GM23338 (cell line): ENCODE data around the gene ERC2. TPM values are rescaled to one million over a fixed set of nuclear protein-coding genes. Genes with fewer than 3 reads are reported as not detected.

ENCODE experiments used
- ATAC-seq: fragments of 200-7000 bp; cut with Tn5 transposase; 3 replicates; pipeline ENCODE4 v1.9.1; 2020
- DNase-seq: peaks from one replicate; pipeline ENCODE4 v3.0.0-alpha.2; 2015; ENCODE audit warnings: low spot score
- H2AFZ ChIP-seq: fragments of 200-600 bp; sonication (generic); 2 replicates; pipeline ENCODE4 v1.8.0; 2016; ENCODE audit warnings: antibody characterized with exemption, mild to moderate bottlenecking, moderate library complexity
- H3F3A ChIP-seq: fragments of 200-600 bp; sonication (generic); replicated peaks from 2 replicates; pipeline ENCODE4 v1.8.0; 2017; ENCODE audit warnings: antibody characterized with exemption, mixed run types, low read depth
- H3K27ac ChIP-seq: fragments of 200-600 bp; sonication (generic); 2 replicates; pipeline ENCODE4 v1.6.1; 2016; ENCODE audit warnings: low read depth
- H3K27me3 ChIP-seq: fragments of 200-600 bp; sonication (generic); 2 replicates; pipeline ENCODE4 v1.8.0; 2016; ENCODE audit warnings: mild to moderate bottlenecking, mixed run types, moderate library complexity; ENCODE audit not compliant: insufficient read depth
- H3K36me3 ChIP-seq: fragments of 200-600 bp; sonication (generic); 2 replicates; pipeline ENCODE4 v1.8.0; 2016; ENCODE audit warnings: mild to moderate bottlenecking; ENCODE audit not compliant: insufficient read depth
- H3K4me1 ChIP-seq: fragments of 200-600 bp; sonication (generic); 2 replicates; pipeline ENCODE4 v1.8.0; 2016; ENCODE audit warnings: mild to moderate bottlenecking, moderate library complexity; ENCODE audit not compliant: insufficient read depth
- H3K4me2 ChIP-seq: fragments of 200-600 bp; sonication (generic); 2 replicates; pipeline ENCODE4 v1.7.1; 2017; ENCODE audit warnings: mixed run types
- H3K4me3 ChIP-seq: fragments of 200-600 bp; sonication (generic); 2 replicates; pipeline ENCODE4 v1.6.1; 2016; ENCODE audit warnings: mixed run types
- H3K79me2 ChIP-seq: fragments of 200-600 bp; sonication (generic); replicated peaks from 2 replicates; pipeline ENCODE4 v1.8.0; 2017; ENCODE audit warnings: mild to moderate bottlenecking; ENCODE audit not compliant: insufficient read depth
- H3K9me2 ChIP-seq: fragments of 200-600 bp; sonication (generic); 2 replicates; pipeline ENCODE4 v1.8.0; 2017; ENCODE audit not compliant: insufficient read depth
- H4K20me1 ChIP-seq: fragments of 200-600 bp; sonication (generic); replicated peaks from 2 replicates; pipeline ENCODE4 v1.8.0; 2017; ENCODE audit warnings: mild to moderate bottlenecking; ENCODE audit not compliant: insufficient read depth
- H3K27ac Mint-ChIP-seq: 2 replicates; pipeline ENCODE4 v1.8.0; 2020; ENCODE audit warnings: inconsistent platforms, mild to moderate bottlenecking, moderate library complexity, mixed read lengths
- H3K27me3 Mint-ChIP-seq: 3 replicates; pipeline ENCODE4 v1.8.0; 2022; ENCODE audit warnings: low read depth, mild to moderate bottlenecking, moderate library complexity, mixed read lengths, inconsistent platforms; ENCODE audit not compliant: insufficient read depth, poor library complexity
- H3K36me3 Mint-ChIP-seq: 3 replicates; pipeline ENCODE4 v1.8.0; 2021; ENCODE audit warnings: low read depth, mild to moderate bottlenecking, inconsistent platforms, moderate library complexity, mixed read lengths
- H3K4me1 Mint-ChIP-seq: 3 replicates; pipeline ENCODE4 v1.8.0; 2020; ENCODE audit warnings: mild to moderate bottlenecking, inconsistent platforms, mixed read lengths
- H3K4me3 Mint-ChIP-seq: 3 replicates; pipeline ENCODE4 v1.8.0; 2021; ENCODE audit warnings: moderate library complexity, mild to moderate bottlenecking, inconsistent platforms, mixed read lengths
- H3K9me3 Mint-ChIP-seq: 3 replicates; pipeline ENCODE4 v1.8.0; 2020; ENCODE audit warnings: moderate library complexity, mild to moderate bottlenecking, inconsistent platforms, mixed read lengths
- CREB1 ChIP-seq: fragments of 250-450 bp; sonication (Bioruptor Pico); IDR thresholded peaks from 2 replicates; pipeline ENCODE4 v1.5.0; 2020; ENCODE audit warnings: low read depth, mild to moderate bottlenecking, moderate library complexity
- CTCF ChIP-seq, 2 experiments: fragments of 200-600 bp in 1 of 2; sonication (generic) in 1 of 2; conservative IDR thresholded peaks; 2 replicates each; pipeline versions ENCODE4 v1.5.1 to v1.6.1; 2016 to 2017; ENCODE audit warnings: antibody characterized with exemption in 2 of 2, low read depth in 2 of 2, mild to moderate bottlenecking in 2 of 2, moderate library complexity in 1 of 2
- EZH2 ChIP-seq: fragments of 200-600 bp; sonication (generic); IDR thresholded peaks from one replicate; pipeline ENCODE4 v1.8.0; 2017; ENCODE audit warnings: antibody characterized with exemption, mild to moderate bottlenecking, low read depth; ENCODE audit not compliant: unreplicated experiment
- EZH2phosphoT487 ChIP-seq: fragments of 200-600 bp; sonication (generic); IDR thresholded peaks from one replicate; pipeline ENCODE4 v1.8.1; 2018; ENCODE audit warnings: antibody characterized with exemption; ENCODE audit not compliant: unreplicated experiment
- JUNB ChIP-seq: IDR thresholded peaks from one replicate; pipeline ENCODE4 v1.6.1; 2016; ENCODE audit warnings: antibody characterized with exemption; ENCODE audit not compliant: unreplicated experiment
- NANOG ChIP-seq: IDR thresholded peaks from 2 replicates; pipeline ENCODE4 v1.6.1; 2016; ENCODE audit warnings: antibody characterized with exemption, borderline replicate concordance
- POLR2AphosphoS5 ChIP-seq: IDR thresholded peaks from 2 replicates; pipeline ENCODE4 v1.6.1; 2016; ENCODE audit warnings: antibody characterized with exemption, low read depth
- REST ChIP-seq: IDR thresholded peaks from one replicate; pipeline ENCODE4 v1.6.1; 2018; ENCODE audit warnings: antibody characterized with exemption; ENCODE audit not compliant: unreplicated experiment
- STAT1 ChIP-seq: IDR thresholded peaks from one replicate; pipeline ENCODE4 v1.6.1; 2016; ENCODE audit warnings: antibody characterized with exemption; ENCODE audit not compliant: unreplicated experiment
- ZNF114 ChIP-seq: fragments of 250-450 bp; sonication (Bioruptor Pico); IDR thresholded peaks from 2 replicates; pipeline ENCODE4 v1.5.0; 2020; ENCODE audit warnings: mild to moderate bottlenecking, moderate library complexity
- ZNF331 ChIP-seq: fragments of 250-450 bp; sonication (Bioruptor Pico); IDR thresholded peaks from 2 replicates; pipeline ENCODE4 v1.5.0; 2020; ENCODE audit warnings: low read depth, mild to moderate bottlenecking, moderate library complexity
- polyA plus RNA-seq: library from polyadenylated mRNA; unstranded; fragments of >200 nt; fragmentation: Nextera tagmentation; extraction: Ambion mirVana; gene quantifications from 2 replicates; pipeline ENCODE4 v1.2.1, GENCODE V29; 2016
- total RNA-seq: library from RNA; depleted of rRNA; stranded (reverse); fragments of >200 nt; shearing (Covaris generic); gene quantifications from 2 replicates; pipeline ENCODE4 v1.2.3, GENCODE V29; 2014
- TF ChIP-seq, protein P1 (sequence below): fragments of 250-450 bp; sonication (Bioruptor Pico); IDR thresholded peaks from 2 replicates; pipeline ENCODE4 v1.5.0; 2020; ENCODE audit warnings: mild to moderate bottlenecking, moderate library complexity
- TF ChIP-seq, protein P2 (sequence below): IDR thresholded peaks from 2 replicates; pipeline ENCODE4 v1.6.1; 2016; ENCODE audit warnings: antibody characterized with exemption

The ERC2 gene
- total and polyA plus RNA-seq, 2 experiments from 2014 or later = 11.8 to 13.7 TPM

DNA sequence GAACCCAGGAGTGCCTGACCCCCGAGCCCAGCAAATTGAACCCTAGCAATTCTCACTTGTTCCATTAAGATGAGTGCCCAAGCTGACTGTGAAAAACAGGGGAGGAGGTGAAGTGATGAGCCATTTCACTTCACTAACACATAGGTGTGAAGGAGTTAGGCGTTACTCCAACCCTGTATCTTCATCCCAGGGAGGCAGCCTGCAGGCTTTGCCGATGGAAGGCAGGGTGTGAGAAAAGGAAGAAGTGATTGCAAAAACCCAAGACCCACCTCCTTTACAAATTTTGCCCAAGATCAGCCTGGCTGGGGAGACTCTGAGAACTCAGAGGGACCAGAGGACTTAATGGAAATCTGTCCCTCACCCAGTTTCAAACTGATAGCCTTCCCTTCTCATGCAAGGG is 851.5 kb downstream of the ERC2 start:
- H3K4me1 Mint-ChIP-seq = peaks cover 57% of the 10 kb centered on the region
- peaks cover 3% of the 10 kb centered on the region for H3K27me3 Mint-ChIP-seq
- no peaks in the 10 kb centered on the region for H3K9me3 Mint-ChIP-seq
- no peaks in the 10 kb centered on the region for H4K20me1 ChIP-seq
- H3K27ac ChIP-seq = no peak overlapping the region
- DNase-seq (no peak), ATAC-seq (no peak)
- peaks cover 13% of the 10 kb centered on the region for H3K9me2 ChIP-seq
- no peak overlapping the region for H3K4me3 Mint-ChIP-seq
- no peaks in the 10 kb centered on the region for H3F3A ChIP-seq
- TF ChIP-seq JUNB (no peak), POLR2AphosphoS5 (no peak), EZH2 (no peak), CREB1 (CRISPR knock-in tag) (no peak), STAT1 (no peak), NANOG (no peak), ZNF114 (CRISPR knock-in tag) (no peak), EZH2phosphoT487 (no peak), CTCF (conservative IDR thresholded peaks at IDR 0.05; ENCODE audit: low read depth in 2 of 2) (no peak), ZNF331 (CRISPR knock-in tag) (no peak), REST (no peak)
- TF ChIP-seq, protein P1, sequence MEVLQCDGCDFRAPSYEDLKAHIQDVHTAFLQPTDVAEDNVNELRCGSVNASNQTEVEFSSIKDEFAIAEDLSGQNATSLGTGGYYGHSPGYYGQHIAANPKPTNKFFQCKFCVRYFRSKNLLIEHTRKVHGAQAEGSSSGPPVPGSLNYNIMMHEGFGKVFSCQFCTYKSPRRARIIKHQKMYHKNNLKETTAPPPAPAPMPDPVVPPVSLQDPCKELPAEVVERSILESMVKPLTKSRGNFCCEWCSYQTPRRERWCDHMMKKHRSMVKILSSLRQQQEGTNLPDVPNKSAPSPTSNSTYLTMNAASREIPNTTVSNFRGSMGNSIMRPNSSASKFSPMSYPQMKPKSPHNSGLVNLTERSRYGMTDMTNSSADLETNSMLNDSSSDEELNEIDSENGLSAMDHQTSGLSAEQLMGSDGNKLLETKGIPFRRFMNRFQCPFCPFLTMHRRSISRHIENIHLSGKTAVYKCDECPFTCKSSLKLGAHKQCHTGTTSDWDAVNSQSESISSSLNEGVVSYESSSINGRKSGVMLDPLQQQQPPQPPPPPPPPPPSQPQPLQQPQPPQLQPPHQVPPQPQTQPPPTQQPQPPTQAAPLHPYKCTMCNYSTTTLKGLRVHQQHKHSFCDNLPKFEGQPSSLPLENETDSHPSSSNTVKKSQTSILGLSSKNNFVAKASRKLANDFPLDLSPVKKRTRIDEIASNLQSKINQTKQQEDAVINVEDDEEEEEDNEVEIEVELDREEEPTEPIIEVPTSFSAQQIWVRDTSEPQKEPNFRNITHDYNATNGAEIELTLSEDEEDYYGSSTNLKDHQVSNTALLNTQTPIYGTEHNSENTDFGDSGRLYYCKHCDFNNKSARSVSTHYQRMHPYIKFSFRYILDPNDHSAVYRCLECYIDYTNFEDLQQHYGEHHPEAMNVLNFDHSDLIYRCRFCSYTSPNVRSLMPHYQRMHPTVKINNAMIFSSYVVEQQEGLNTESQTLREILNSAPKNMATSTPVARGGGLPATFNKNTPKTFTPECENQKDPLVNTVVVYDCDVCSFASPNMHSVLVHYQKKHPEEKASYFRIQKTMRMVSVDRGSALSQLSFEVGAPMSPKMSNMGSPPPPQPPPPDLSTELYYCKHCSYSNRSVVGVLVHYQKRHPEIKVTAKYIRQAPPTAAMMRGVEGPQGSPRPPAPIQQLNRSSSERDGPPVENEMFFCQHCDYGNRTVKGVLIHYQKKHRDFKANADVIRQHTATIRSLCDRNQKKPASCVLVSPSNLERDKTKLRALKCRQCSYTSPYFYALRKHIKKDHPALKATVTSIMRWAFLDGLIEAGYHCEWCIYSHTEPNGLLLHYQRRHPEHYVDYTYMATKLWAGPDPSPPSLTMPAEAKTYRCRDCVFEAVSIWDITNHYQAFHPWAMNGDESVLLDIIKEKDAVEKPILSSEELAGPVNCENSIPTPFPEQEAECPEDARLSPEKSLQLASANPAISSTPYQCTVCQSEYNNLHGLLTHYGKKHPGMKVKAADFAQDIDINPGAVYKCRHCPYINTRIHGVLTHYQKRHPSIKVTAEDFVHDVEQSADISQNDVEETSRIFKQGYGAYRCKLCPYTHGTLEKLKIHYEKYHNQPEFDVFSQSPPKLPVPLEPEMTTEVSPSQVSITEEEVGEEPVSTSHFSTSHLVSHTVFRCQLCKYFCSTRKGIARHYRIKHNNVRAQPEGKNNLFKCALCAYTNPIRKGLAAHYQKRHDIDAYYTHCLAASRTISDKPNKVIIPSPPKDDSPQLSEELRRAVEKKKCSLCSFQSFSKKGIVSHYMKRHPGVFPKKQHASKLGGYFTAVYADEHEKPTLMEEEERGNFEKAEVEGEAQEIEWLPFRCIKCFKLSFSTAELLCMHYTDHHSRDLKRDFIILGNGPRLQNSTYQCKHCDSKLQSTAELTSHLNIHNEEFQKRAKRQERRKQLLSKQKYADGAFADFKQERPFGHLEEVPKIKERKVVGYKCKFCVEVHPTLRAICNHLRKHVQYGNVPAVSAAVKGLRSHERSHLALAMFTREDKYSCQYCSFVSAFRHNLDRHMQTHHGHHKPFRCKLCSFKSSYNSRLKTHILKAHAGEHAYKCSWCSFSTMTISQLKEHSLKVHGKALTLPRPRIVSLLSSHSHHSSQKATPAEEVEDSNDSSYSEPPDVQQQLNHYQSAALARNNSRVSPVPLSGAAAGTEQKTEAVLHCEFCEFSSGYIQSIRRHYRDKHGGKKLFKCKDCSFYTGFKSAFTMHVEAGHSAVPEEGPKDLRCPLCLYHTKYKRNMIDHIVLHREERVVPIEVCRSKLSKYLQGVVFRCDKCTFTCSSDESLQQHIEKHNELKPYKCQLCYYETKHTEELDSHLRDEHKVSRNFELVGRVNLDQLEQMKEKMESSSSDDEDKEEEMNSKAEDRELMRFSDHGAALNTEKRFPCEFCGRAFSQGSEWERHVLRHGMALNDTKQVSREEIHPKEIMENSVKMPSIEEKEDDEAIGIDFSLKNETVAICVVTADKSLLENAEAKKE = no peak
- TF ChIP-seq, protein P2, sequence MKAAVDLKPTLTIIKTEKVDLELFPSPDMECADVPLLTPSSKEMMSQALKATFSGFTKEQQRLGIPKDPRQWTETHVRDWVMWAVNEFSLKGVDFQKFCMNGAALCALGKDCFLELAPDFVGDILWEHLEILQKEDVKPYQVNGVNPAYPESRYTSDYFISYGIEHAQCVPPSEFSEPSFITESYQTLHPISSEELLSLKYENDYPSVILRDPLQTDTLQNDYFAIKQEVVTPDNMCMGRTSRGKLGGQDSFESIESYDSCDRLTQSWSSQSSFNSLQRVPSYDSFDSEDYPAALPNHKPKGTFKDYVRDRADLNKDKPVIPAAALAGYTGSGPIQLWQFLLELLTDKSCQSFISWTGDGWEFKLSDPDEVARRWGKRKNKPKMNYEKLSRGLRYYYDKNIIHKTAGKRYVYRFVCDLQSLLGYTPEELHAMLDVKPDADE = no peak
- no peaks in the 10 kb centered on the region for H3K27me3 ChIP-seq
- no peaks in the 10 kb centered on the region for H3K79me2 ChIP-seq
- no peaks in the 10 kb centered on the region for H3K36me3 ChIP-seq
- H3K4me1 ChIP-seq = peaks cover 40% of the 10 kb centered on the region
- H3K36me3 Mint-ChIP-seq = no peaks in the 10 kb centered on the region
- H3K4me2 ChIP-seq = 0 out of 2 replicates have a peak overlapping the region, but pooled peaks have one; percentile 12
- H3K27ac Mint-ChIP-seq = no peak overlapping the region
- H2AFZ ChIP-seq = no peak overlapping the region
- H3K4me3 ChIP-seq = no peak overlapping the region
